ENCODE results near the gene NELFE. TPM values are rescaled to one million over a fixed set of nuclear protein-coding genes. Genes with fewer than 3 reads are reported as not detected.

NELFE gene
- total and polyA plus RNA-seq, 2 of the 13 experiments (the other 11 are each of a cell fraction or from before 2014, with no cell fraction given), result 51.3 to 69.8 TPM

DNA sequence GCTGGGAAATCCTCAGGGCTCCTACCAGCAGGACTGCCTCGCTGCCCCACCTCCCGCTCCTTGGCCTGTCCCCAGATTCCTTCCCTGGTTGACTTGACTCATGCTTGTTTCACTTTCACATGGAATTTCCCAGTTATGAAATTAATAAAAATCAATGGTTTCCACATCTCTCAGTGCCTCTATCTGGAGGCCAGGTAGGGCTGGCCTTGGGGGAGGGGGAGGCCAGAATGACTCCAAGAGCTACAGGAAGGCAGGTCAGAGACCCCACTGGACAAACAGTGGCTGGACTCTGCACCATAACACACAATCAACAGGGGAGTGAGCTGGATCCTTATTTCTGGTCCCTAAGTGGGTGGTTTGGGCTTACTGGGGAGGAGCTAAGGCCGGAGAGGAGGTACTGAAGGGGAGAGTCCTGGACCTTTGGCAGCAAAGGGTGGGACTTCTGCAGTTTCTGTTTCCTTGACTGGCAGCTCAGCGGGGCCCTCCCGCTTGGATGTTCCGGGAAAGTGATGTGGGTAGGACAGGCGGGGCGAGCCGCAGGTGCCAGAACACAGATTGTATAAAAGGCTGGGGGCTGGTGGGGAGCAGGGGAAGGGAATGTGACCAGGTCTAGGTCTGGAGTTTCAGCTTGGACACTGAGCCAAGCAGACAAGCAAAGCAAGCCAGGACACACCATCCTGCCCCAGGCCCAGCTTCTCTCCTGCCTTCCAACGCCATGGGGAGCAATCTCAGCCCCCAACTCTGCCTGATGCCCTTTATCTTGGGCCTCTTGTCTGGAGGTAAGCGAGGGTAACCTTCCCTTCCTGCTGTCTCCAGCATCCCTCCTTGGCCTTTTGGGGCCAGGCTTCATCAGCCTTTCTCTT is 13.0 kb downstream of the NELFE start, which contains the start of gene CFB (continued):
- TF ChIP-seq ZNF883 (CRISPR knock-in tag; IDR thresholded peaks at IDR 0.05; ENCODE audit: not compliant biosample characterization) (no peak), ZNF431 (CRISPR knock-in tag; IDR thresholded peaks at IDR 0.05; ENCODE audit: borderline replicate concordance, low read depth) (peak; percentile 44; the same call in 1 of the 2 replicates), SNAI1 (CRISPR knock-in tag; IDR thresholded peaks at IDR 0.05; ENCODE audit: borderline replicate concordance) (peak; percentile 89), MEIS1 (CRISPR knock-in tag; IDR thresholded peaks at IDR 0.05; ENCODE audit: borderline replicate concordance) (peak; percentile 85), ETS1 (CRISPR knock-in tag; IDR thresholded peaks at IDR 0.05) (no peak), KAT2B (IDR thresholded peaks at IDR 0.05; ENCODE audit: borderline replicate concordance, low read depth, low read length) (no peak), NCOR1 (IDR thresholded peaks at IDR 0.05; ENCODE audit: borderline replicate concordance, low read length) (peak; percentile 95; the same call in 1 of the 2 replicates), HMG20B (CRISPR knock-in tag; conservative IDR thresholded peaks at IDR 0.05) (peak; percentile 74), ATAD3A (CRISPR knock-in tag; IDR thresholded peaks at IDR 0.05) (no peak), PTBP1 (IDR thresholded peaks at IDR 0.05; ENCODE audit: low read depth, low read length, poor library complexity, severe bottlenecking) (no peak), DNMT1 (CRISPR knock-in tag; IDR thresholded peaks at IDR 0.05) (peak; percentile 63), ZNF672 (CRISPR knock-in tag; IDR thresholded peaks at IDR 0.05) (no peak), CBX1 (IDR thresholded peaks at IDR 0.05; ENCODE audit: low read depth) (peak; percentile 67), CBX5 (CRISPR knock-in tag; IDR thresholded peaks at IDR 0.05; ENCODE audit: borderline replicate concordance) (peak; percentile 69; the same call in 1 of the 2 replicates), KDM5A (IDR thresholded peaks at IDR 0.05; ENCODE audit: borderline replicate concordance, low read length) (peak; percentile 64; the same call in 1 of the 2 replicates), RFX5 (IDR thresholded peaks at IDR 0.05; ENCODE audit: low read depth, low read length) (no peak), LCORL (IDR thresholded peaks at IDR 0.05) (peak; percentile 60; the same call in 1 of the 2 replicates), LCORL (CRISPR knock-in tag; IDR thresholded peaks at IDR 0.05) (peak; percentile 94), ZNF589 (CRISPR knock-in tag; conservative IDR thresholded peaks at IDR 0.05) (no peak), ZNF460 (CRISPR knock-in tag; IDR thresholded peaks at IDR 0.05; ENCODE audit: borderline replicate concordance) (peak; percentile 69; the same call in 1 of the 2 replicates), HNRNPUL1 (IDR thresholded peaks at IDR 0.05; ENCODE audit: low read depth, low read length) (no peak), ZNF512 (CRISPR knock-in tag; IDR thresholded peaks at IDR 0.05) (no peak), HDAC6 (IDR thresholded peaks at IDR 0.05; ENCODE audit: low read depth, low read length) (no peak), ZNF570 (CRISPR knock-in tag; IDR thresholded peaks at IDR 0.05; ENCODE audit: borderline replicate concordance) (no peak)
- TF ChIP-seq, protein P1, sequence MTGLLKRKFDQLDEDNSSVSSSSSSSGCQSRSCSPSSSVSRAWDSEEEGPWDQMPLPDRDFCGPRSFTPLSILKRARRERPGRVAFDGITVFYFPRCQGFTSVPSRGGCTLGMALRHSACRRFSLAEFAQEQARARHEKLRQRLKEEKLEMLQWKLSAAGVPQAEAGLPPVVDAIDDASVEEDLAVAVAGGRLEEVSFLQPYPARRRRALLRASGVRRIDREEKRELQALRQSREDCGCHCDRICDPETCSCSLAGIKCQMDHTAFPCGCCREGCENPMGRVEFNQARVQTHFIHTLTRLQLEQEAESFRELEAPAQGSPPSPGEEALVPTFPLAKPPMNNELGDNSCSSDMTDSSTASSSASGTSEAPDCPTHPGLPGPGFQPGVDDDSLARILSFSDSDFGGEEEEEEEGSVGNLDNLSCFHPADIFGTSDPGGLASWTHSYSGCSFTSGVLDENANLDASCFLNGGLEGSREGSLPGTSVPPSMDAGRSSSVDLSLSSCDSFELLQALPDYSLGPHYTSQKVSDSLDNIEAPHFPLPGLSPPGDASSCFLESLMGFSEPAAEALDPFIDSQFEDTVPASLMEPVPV (CRISPR knock-in tag; IDR thresholded peaks at IDR 0.05), result peak; percentile 92; the same call in 1 of the 2 replicates
